Osteocyte (in vitro differentiated cells): Measurements from ENCODE around the gene KIF23. TPM values are rescaled to one million over a fixed set of nuclear protein-coding genes. Genes with fewer than 3 reads are reported as not detected.

Source experiments
- DNase-seq: peaks from one replicate; pipeline ENCODE4 v3.0.0; 2021; ENCODE audit warnings: mixed read lengths; ENCODE audit not compliant: unreplicated experiment; ENCODE audit errors: extremely low spot score
- H3K27ac Mint-ChIP-seq: one replicate; pipeline ENCODE4 v1.8.0; 2021; ENCODE audit warnings: mild to moderate bottlenecking, mixed read lengths; ENCODE audit not compliant: unreplicated experiment
- H3K27me3 Mint-ChIP-seq: one replicate; pipeline ENCODE4 v1.8.0; 2021; ENCODE audit warnings: mixed read lengths; ENCODE audit not compliant: unreplicated experiment
- H3K36me3 Mint-ChIP-seq: one replicate; pipeline ENCODE4 v1.8.0; 2021; ENCODE audit warnings: mixed read lengths; ENCODE audit not compliant: unreplicated experiment
- H3K4me1 Mint-ChIP-seq: one replicate; pipeline ENCODE4 v1.8.0; 2021; ENCODE audit warnings: mixed read lengths; ENCODE audit not compliant: unreplicated experiment
- H3K4me3 Mint-ChIP-seq: one replicate; pipeline ENCODE4 v1.8.0; 2021; ENCODE audit warnings: mild to moderate bottlenecking, moderate library complexity, mixed read lengths; ENCODE audit not compliant: unreplicated experiment
- H3K9me3 Mint-ChIP-seq: one replicate; pipeline ENCODE4 v1.8.0; 2021; ENCODE audit warnings: mixed read lengths; ENCODE audit not compliant: unreplicated experiment
- total RNA-seq: library from RNA; stranded (reverse); gene quantifications from 2 replicates; pipeline ENCODE4 v1.2.1, GENCODE V29; 2021
- TF ChIP-seq, protein P1 (sequence below): fragments of 200-600 bp; sonication (generic); IDR thresholded peaks from 2 replicates; pipeline ENCODE4 v1.5.0; 2021; ENCODE audit warnings: antibody characterized with exemption, mild to moderate bottlenecking, moderate library complexity

The KIF23 gene
- total RNA-seq, 1 donor from 2014 or later, result 14.0 TPM

DNA sequence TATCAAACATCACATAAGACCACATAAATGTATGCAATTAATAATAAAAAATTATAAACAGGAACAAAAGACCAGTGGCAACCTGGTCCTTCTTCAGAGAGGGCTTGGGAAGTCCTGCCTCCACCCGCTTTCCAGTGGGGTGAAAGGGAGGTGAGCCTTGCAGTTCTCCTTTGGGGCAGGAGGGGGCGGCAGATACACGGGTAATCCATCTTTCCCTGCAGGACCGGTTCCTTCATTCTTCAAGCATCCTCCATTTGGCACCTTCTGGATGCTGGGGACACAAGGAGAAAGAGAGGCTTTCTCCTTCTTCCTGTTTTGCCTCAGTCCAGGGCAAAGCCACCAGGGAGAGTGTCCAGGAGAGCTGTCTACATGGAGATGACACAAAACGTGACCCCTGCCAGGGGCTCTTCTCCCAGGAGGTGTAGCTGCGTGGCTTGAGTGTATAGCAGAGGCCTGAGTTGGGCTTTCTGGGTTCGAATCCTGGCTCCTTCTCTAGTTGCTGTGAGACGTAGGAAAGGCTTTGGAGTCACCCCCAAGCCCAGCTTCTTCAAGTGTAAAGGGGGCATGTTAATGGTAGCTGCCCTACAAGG, 61.7 kb downstream of the KIF23 start:
- Mint-ChIP-seq H3K36me3 (no peaks in the 10 kb centered on the region), H3K4me3 (no peak overlapping the region), H3K27ac (no peak overlapping the region), H3K27me3 (peaks cover 12% of the 10 kb centered on the region), H3K4me1 (peaks cover 2% of the 10 kb centered on the region), H3K9me3 (peaks cover 9% of the 10 kb centered on the region)
- TF ChIP-seq, protein P1, sequence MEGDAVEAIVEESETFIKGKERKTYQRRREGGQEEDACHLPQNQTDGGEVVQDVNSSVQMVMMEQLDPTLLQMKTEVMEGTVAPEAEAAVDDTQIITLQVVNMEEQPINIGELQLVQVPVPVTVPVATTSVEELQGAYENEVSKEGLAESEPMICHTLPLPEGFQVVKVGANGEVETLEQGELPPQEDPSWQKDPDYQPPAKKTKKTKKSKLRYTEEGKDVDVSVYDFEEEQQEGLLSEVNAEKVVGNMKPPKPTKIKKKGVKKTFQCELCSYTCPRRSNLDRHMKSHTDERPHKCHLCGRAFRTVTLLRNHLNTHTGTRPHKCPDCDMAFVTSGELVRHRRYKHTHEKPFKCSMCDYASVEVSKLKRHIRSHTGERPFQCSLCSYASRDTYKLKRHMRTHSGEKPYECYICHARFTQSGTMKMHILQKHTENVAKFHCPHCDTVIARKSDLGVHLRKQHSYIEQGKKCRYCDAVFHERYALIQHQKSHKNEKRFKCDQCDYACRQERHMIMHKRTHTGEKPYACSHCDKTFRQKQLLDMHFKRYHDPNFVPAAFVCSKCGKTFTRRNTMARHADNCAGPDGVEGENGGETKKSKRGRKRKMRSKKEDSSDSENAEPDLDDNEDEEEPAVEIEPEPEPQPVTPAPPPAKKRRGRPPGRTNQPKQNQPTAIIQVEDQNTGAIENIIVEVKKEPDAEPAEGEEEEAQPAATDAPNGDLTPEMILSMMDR, result peak; percentile 96
- peak; percentile 93 for DNase-seq

DNA sequence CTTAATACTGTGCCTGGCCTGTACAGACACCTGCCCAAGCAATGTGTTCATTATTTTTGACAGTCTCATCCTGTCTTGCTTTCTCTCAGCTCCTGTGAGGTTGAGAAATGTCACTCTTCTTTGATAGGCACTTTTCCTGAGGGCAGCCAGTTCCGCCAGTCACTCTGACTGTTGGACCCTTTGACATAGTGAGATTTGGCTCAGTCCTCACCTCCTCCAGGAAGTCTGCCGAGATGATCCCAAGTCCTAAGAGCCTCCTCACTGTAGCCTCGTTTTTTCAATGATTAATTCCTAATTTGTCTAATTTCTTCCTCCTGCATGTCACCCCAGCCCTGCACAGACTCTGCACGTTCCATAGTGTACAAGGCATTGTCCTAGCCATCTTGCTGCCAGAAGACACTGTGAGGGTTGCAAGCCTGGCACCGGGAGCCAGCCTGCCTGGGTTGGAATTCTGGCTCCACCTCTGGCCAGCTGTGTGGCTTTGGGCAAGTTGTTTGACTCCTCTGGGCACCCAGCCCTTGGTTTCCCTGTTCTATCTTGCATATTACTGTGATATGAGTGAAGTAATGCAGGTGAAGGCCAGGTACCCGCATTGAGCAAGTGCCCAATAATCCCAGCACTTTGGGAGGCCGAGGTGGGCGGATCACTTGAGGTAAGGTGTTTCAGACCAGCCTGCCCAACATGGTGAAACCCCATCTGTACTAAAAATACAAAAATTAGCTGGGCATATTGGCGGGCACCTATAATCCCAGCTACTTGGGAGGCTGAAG, 62.7 kb downstream of the KIF23 start:
- Mint-ChIP-seq H3K27me3 (peaks cover 20% of the 10 kb centered on the region), H3K36me3 (no peaks in the 10 kb centered on the region), H3K4me3 (no peak overlapping the region), H3K27ac (no peak overlapping the region), H3K9me3 (peaks cover 9% of the 10 kb centered on the region), H3K4me1 (peaks cover 2% of the 10 kb centered on the region)
- no peak for DNase-seq
- TF ChIP-seq, protein P1, result no peak

DNA sequence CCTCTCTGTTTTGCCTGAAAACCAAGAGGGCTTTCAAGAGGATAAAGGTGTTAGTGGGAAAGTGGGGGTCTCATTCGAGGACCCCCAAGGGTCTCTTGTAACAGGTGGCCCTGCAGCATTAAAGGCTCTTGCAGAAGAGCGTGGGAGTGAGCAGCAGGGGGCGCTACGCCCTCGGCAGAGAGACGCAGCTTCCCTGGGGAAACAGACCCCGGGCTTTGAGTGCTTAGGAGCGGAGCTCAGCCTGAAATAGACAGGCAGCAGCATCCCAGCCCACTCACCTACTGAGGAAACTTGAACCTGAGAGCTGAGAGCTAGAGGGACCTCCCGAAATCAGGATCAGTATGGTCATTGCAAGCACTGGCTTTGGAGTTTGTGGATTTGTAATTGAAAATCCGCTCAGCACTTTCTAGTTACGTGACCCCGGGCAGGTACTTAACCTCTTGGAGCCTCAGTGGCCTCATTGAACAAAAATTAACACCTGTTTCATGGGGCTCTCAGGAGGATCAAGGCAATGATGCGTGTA, 64.2 kb downstream of the KIF23 start:
- Mint-ChIP-seq H3K4me3 (no peak overlapping the region), H3K4me1 (peaks cover 2% of the 10 kb centered on the region), H3K9me3 (peaks cover 9% of the 10 kb centered on the region), H3K36me3 (no peaks in the 10 kb centered on the region), H3K27ac (no peak overlapping the region), H3K27me3 (peaks cover 28% of the 10 kb centered on the region)
- TF ChIP-seq, protein P1, result peak; percentile 88
- DNase-seq, result no peak

DNA sequence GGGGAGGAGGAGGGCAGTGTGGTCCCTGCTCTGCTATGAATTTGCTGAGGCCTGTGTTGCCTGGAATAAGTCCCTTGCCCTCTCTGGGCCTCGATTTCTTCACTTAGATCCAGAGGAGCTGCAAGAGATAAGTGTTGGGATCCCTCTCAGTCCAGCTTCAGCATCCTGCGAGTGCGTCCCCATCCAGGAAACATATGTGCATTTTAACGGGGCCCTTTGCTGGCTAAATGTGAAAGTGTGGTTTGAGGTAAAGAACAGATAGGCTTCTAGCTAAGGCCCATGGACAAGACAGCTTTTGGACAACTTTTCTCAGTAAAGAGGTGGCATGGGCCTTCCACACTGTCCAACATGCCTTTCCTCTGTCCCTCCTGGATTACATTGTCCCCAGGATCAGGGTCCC, 64.9 kb downstream of the KIF23 start:
- H3K4me3 Mint-ChIP-seq, result no peak overlapping the region
- no peaks in the 10 kb centered on the region for H3K36me3 Mint-ChIP-seq
- TF ChIP-seq, protein P1, result no peak
- no peak for DNase-seq
- peaks cover 2% of the 10 kb centered on the region for H3K4me1 Mint-ChIP-seq
- no peak overlapping the region for H3K27ac Mint-ChIP-seq
- peaks cover 9% of the 10 kb centered on the region for H3K9me3 Mint-ChIP-seq
- peaks cover 32% of the 10 kb centered on the region for H3K27me3 Mint-ChIP-seq

DNA sequence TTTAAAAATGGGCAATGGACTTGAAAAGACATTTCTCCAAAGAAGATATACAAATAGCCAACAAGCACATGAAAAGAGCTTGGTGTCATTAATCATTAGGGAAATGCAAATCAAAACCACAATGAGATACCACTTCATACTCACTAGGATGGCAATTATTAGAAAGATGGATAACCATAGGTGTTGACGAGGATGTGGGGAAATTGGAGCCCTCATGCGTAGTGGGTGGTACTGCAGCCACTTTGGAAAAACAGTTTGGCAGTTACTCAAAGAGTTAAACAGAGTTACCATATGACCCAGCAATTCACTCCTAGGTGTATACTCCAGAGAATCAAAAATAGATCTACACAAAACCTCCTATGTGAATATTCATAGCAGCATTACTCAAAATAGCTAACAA, 65.8 kb downstream of the KIF23 start:
- Mint-ChIP-seq H3K4me3 (no peak overlapping the region), H3K4me1 (no peaks in the 10 kb centered on the region), H3K27me3 (peaks cover 33% of the 10 kb centered on the region), H3K27ac (no peak overlapping the region), H3K36me3 (no peaks in the 10 kb centered on the region), H3K9me3 (peaks cover 9% of the 10 kb centered on the region)
- TF ChIP-seq, protein P1, result no peak
- DNase-seq, result no peak
